Motor neuron (in vitro differentiated cells): ENCODE results near the gene DCLK1. TPM values are rescaled to one million over a fixed set of nuclear protein-coding genes. Genes with fewer than 3 reads are reported as not detected.

Experiments used
- ATAC-seq, 8 experiments: fragments of 200-7000 bp; cut with Tn5 transposase; replicated peaks in 6 of 8; 2 replicates each; pipeline ENCODE4 v1.8.0; 2021; ENCODE audit warnings: mild to moderate bottlenecking in 8 of 8, moderate library complexity in 8 of 8
- H3K27ac ChIP-seq, 2 donors: fragments of 250-450 bp; sonication (Bioruptor Pico); 2 replicates each; pipeline ENCODE4 v1.9.0; 2021; ENCODE audit warnings: antibody characterized with exemption in 2 of 2, mild to moderate bottlenecking in 2 of 2, moderate library complexity in 1 of 2
- H3K4me1 ChIP-seq, 2 donors: fragments of 250-450 bp; sonication (Bioruptor Pico); replicated peaks in 1 of 2; 2 replicates each; pipeline ENCODE4 v1.6.1; 2021; ENCODE audit warnings: antibody characterized with exemption in 2 of 2, mild to moderate bottlenecking in 2 of 2, moderate library complexity in 1 of 2
- H3K4me3 ChIP-seq, 5 donors: fragments of 250-450 bp; sonication (Bioruptor Pico); 2 replicates each; pipeline ENCODE4 v1.9.0; 2021; ENCODE audit warnings: antibody characterized with exemption in 5 of 5, mild to moderate bottlenecking in 5 of 5, moderate library complexity in 4 of 5
- WGBS, 10 experiments: fragments of 450-650 bp; shearing (Covaris generic); methylation state at CpG; one replicate each; pipeline ENCODE4 v1.0.0; 2022; 5-methylcytosine and 5-hydroxymethylcytosine counted together
- in situ Hi-C, 9 experiments: fragments of 400-800 bp; cut with MboI; loops; one replicate each; pipeline ENCODE4 v1.15.0; 2021; ENCODE audit warnings: low sequenced_read_pairs in 9 of 9, low pct_unique_long_range_greater_than_20kb in 2 of 9; ENCODE audit not compliant: unreplicated experiment in 9 of 9
- total RNA-seq, 8 experiments: library from RNA; unstranded; fragments of 300-600 nt; gene quantifications; 2 replicates each; pipeline versions ENCODE4 v1.2.3 to v1.2.4, GENCODE V29; 2022

The DCLK1 gene
- total RNA-seq, 8 experiments from 2014 or later, result 25.3 to 117 (median 58.2) TPM

DNA sequence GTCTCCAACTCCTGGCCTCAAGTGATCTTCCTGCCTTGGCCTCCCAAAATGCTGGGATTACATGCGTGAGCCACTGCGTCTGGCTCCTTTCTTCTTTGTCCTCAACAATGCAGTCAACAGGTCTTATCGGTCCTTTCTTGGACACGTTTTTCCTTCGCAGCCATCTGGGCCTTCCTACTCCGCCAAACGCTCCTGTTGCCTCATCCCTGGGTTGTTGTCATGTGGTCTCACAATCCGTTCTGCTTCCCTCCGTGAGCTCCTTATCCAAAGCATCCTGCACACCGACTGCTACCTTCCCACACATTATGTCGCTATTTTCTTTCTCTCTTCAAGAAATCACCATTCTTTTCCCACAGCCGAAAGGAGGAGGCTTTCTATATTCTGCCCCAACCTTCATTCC is 306.8 kb downstream of the DCLK1 start:
- no peak for ATAC-seq
- in situ Hi-C loops, result no loop called here

DNA sequence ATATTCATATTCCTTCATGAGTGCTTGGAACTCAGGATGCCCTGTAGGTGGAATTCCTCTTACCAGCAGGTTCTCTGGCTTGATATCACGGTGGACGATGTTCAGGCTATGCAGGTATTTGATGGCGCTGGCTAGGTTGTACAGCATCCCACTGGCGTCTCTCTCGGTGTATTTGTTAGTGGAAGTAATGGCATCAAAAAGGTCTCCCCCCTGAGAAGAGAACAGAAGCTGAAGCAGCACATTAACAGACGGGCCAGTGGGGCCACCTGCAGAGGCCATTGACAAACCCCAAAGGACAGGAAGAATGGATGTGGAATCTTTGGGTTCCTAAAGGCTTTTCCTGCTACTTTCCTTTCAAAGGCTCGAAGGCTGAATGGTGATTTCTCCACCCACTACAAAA is 308.5 kb downstream of the DCLK1 start:
- Histone ChIP-seq H3K4me1 (no peaks in the 10 kb centered on the region), H3K27ac (no peak overlapping the region), H3K4me3 (no peak overlapping the region)
- 33 to 100% (median 63%) methylated on average over 1 to 5 of the region's 7 CpGs; no CpG with 5 or more reads in 4 of the 10 experiments for WGBS, 10 experiments
- ATAC-seq, result no peak
- in situ Hi-C loops, result no loop called here

More for the DNA sequence above, 306.8 kb downstream of the DCLK1 start:
- no peak overlapping the region for H3K27ac ChIP-seq
- WGBS, 10 experiments, result 84 to 100% (median 92%) methylated on average over 1 to 10 of the region's 12 CpGs
- no peaks in the 10 kb centered on the region for H3K4me1 ChIP-seq
- no peak overlapping the region for H3K4me3 ChIP-seq

DNA sequence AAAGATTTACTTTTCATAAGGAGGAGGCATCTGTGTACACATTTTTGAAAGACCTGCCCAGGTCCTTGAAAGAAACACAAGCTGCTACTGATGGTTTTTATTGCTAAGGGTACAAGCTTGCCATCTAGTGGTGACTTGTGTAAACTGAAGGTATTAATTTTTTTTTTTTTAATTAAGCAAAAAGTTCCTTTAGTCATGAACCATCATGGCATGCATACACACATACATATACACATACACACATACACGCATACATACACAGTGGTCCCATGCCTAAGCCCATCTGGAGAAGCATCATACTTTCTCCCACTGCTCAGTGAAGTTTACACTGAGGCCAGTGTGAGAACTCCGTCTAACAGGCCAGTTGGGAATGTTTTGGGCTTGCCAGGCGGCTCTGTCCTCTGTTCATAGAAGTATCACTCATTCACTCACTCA is 312.5 kb downstream of the DCLK1 start:
- WGBS, 10 experiments, result 100% methylated on average over 1 to 2 of the region's 3 CpGs; no CpG with 5 or more reads in 7 of the 10 experiments
- no peaks in the 10 kb centered on the region for H3K4me1 ChIP-seq
- no peak overlapping the region for H3K4me3 ChIP-seq
- in situ Hi-C loops, result no loop called here
- no peak overlapping the region for H3K27ac ChIP-seq
- ATAC-seq, result peak in 4 of 8 experiments; percentile 35 to 80 (median 40)

DNA sequence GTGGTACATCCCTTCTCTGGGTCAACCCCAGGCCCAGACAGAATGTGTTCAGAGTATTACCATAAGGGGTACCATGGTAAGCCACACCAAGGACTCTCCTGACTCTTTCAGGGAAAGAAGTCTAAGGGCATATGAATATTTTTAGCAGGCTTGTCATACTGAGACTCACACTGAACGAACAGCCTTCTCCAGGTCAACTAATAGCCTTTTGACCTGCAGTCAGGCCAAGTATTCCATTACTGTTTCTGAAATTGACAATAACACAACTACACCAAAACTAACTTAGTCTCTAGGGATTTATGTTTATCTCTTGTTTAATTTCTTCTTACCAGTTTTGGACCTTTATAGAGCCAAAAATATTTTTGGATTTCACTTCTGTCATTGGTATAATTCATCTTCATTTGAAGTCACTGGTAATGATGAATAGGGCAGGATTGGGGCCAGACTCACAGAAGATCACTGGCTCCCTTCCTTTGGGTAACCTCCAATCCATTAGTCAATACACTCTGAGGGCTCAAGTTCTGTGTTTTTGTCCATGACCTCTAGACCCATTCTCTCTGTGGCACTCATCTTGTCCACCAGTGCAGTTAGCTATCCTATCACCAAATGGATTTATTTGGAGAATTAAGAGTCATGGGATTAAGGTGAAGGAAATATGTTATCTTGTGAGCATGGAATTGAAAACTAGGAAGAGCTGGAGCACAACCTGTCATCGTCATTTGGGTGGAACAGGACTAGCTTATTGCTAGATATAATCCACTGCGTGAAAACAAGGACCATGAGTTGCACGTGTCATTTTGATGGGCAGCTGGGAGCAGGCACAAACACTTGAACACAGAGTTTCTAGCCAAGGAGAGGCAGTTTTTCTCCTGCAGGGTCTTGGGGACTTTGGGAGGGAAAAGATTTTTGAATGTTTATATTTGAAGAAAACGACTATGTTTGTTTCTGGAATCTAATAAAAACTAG is 313.3 kb downstream of the DCLK1 start:
- H3K4me1 ChIP-seq, result no peaks in the 10 kb centered on the region
- H3K27ac ChIP-seq, result no peak overlapping the region
- no peak for ATAC-seq
- in situ Hi-C loops, result no loop called here
- WGBS, 10 experiments, result 20 to 93% (median 64%) methylated on average over 1 to 5 of the region's 5 CpGs; no CpG with 5 or more reads in 2 of the 10 experiments
- no peak overlapping the region for H3K4me3 ChIP-seq

DNA sequence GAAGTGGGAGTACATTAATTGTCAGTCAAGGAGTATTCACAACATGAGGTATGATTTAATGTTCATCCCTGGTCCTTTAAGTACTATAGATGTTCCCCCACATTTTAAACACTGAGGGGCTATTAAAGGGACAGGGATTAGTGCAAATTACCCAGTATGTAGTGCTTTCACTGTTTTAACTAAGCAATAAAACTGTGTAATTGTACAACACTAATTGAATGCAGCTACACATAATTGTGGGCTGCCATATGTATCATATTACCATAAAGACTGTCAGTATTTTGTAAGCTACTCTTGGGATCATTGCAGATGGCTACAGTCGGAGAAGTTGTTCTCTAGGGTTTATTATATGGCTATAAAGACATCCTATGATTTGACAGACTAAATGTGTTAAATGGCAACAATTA is 316.6 kb downstream of the DCLK1 start:
- Histone ChIP-seq H3K27ac (no peak overlapping the region), H3K4me3 (no peak overlapping the region), H3K4me1 (no peaks in the 10 kb centered on the region)
- in situ Hi-C loops, result no loop called here
- ATAC-seq, result no peak
- 29 to 100% (median 92%) methylated on average over 1 of the region's 1 CpG; no CpG with 5 or more reads in 3 of the 10 experiments for WGBS, 10 experiments

DNA sequence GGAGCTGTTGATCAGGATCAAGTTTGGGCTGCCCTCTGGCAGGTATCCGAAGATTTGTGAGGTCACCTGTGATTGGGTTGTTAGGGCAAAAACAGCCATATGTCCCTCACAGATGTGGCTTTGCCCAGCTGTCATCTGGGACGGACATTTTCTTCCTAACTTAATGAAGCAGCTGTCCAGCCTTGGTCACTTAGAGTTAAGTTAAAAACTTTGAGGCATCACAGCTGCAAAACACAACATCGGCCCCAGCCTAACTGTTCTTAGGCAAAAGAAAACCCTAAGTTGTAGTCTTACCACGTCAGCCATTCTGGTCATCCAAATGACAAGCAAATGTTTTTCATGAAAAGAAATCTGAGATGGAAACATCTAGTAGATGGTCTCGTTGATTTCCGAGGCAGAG is 318.4 kb downstream of the DCLK1 start:
- in situ Hi-C loops, result no loop called here
- Histone ChIP-seq H3K4me1 (no peaks in the 10 kb centered on the region), H3K4me3 (no peak overlapping the region), H3K27ac (no peak overlapping the region)
- no peak for ATAC-seq
- 47 to 86% (median 72%) methylated on average over 2 to 6 of the region's 6 CpGs; no CpG with 5 or more reads in 2 of the 10 experiments for WGBS, 10 experiments

DNA sequence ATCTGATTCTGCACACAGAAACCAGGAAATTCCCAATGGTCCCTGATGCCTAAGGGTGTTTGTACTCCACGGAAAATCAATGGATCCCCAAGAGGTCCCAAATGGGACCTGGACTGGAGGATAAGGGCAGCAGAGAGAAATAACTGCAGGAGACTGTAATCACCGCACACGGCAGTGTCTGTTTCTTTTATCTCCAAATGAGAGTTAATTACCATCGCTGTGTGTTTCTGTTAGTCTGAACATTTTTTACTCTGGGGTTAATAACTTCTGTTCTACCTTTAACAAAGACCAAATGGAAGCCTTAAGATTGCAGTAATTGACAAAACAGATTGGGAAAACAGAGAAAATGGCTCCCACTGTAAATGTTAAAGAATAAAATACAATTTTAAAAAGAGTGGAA is 320.9 kb downstream of the DCLK1 start:
- 81 to 100% (median 93%) methylated on average over 1 to 4 of the region's 4 CpGs; no CpG with 5 or more reads in 1 of the 10 experiments for WGBS, 10 experiments

DNA sequence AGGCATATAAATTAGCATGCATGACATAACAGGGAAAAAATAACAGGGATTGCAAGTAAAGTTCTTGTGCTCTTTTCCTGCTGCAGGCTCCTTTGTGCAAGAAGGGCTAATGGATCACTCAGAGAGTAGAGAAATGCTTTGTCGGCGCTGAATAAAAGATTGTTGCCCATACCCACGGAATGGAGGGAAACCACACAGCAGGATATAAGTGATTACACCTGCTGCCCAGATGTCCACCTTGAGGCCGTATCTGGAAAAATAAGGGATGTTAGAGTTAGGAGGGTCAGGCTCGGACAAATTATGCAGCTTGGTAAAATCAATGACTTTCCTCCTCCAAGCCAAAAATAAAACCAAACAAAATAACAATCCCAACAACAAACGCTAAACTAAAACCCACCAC is 322.3 kb downstream of the DCLK1 start:
- in situ Hi-C loops, result no loop called here
- 32 to 100% (median 69%) methylated on average over 1 to 6 of the region's 6 CpGs; no CpG with 5 or more reads in 1 of the 10 experiments for WGBS, 10 experiments
- Histone ChIP-seq H3K27ac (no peak overlapping the region), H3K4me3 (no peak overlapping the region), H3K4me1 (no peaks in the 10 kb centered on the region)
- no peak for ATAC-seq

More for the DNA sequence above, 320.9 kb downstream of the DCLK1 start:
- Histone ChIP-seq H3K4me1 (no peaks in the 10 kb centered on the region), H3K27ac (no peak overlapping the region), H3K4me3 (no peak overlapping the region)
- no peak for ATAC-seq
- in situ Hi-C loops, result no loop called here

DNA sequence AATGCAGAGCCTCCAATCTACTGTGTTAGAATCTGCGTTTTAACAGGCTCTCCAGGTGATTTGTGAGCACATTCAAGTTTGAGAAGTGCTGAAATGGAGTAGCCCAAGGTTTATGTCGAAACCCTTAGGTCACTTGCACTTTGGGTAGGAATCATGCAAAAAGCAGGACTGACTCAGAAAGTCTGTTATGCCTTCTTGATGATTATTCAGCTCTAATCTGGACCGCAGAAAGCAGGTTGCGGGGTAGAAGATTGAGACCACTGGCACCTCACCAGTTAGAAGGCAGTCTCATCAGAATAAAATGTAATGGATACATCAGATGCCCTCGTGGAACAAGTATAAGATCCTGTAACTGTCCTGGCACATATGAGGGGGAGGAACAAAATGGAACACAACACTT is 326.3 kb downstream of the DCLK1 start:
- H3K27ac ChIP-seq, result no peak overlapping the region
- no peak for ATAC-seq
- no peak overlapping the region for H3K4me3 ChIP-seq
- WGBS, 10 experiments, result 20 to 100% (median 93%) methylated on average over 1 to 5 of the region's 5 CpGs; no CpG with 5 or more reads in 3 of the 10 experiments
- H3K4me1 ChIP-seq, result no peaks in the 10 kb centered on the region
- in situ Hi-C loops, result no loop called here

DNA sequence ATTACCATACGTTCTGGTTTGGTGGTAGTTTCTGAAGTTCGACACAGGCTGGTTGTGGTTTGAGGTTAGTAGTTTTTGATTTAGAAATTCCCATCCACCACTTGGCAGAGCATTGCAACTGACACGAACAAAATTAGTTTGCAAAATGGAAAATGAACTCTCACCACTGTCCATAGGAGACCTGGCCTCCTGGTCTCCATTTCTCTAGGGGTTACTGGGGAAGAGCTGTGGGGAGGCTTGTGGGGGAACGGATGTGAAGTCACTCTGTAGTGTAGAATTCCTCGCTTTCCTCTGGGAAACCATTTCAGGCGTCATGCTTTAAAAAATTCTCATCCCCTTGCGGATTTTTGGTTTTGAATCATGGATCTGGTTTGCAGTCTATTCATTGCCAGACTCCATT is 333.2 kb downstream of the DCLK1 start:
- ATAC-seq, result no peak
- no peak overlapping the region for H3K4me3 ChIP-seq
- in situ Hi-C loops, result no loop called here
- 0 to 88% (median 75%) methylated on average over 1 to 7 of the region's 7 CpGs; no CpG with 5 or more reads in 1 of the 10 experiments for WGBS, 10 experiments
- peaks cover 0 to 4% of the 10 kb centered on the region in 2 donors for H3K4me1 ChIP-seq
- no peak overlapping the region for H3K27ac ChIP-seq

DNA sequence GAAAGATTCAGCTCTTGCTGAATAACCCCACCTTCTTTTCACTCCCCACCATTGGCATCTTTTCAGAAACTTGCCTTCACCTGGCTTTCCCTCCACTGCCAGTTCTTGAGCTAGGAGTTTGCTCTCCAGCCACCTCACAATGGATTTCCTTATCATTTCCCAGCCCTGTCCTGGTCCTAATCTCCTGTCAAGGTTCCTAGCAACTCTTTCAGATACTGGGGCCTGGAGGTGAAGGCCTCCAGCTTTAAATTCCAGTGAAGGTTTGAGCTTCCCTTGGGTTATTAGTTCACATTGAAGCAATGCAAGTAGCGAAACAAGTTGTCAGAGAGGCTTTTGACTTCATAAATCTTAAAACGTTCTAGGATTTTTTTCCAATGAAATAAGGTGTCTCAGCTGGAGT is 333.9 kb downstream of the DCLK1 start:
- H3K4me3 ChIP-seq, result no peak overlapping the region
- no peak overlapping the region for H3K27ac ChIP-seq
- in situ Hi-C loops, result no loop called here
- peaks cover 0 to 4% of the 10 kb centered on the region in 2 donors for H3K4me1 ChIP-seq
- 42 to 100% (median 92%) methylated on average over 1 to 2 of the region's 2 CpGs; no CpG with 5 or more reads in 5 of the 10 experiments for WGBS, 10 experiments
- no peak for ATAC-seq

DNA sequence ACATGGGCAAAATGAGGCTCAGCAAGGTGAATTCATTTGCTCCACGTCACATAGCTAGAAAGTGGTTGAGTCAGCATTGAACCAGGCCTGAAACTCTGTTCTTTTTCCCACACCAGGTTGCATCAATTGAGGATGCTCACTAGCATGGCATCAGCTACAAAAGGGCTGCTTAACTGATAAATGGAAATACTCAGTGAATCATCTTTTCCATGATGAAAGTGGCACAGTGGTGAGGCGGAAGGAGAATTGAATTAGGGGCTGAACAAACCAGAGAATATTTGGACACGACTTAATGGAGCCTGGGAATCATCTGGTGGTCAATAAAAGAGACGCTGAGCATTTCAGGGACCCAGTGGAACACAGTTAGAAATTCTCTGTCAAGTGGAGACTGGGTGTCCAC is 334.6 kb downstream of the DCLK1 start:
- H3K4me3 ChIP-seq, result no peak overlapping the region
- H3K27ac ChIP-seq, result no peak overlapping the region
- peak in 1 of 8 experiments; percentile 68 for ATAC-seq
- H3K4me1 ChIP-seq, result peaks cover 0 to 9% of the 10 kb centered on the region in 2 donors
- WGBS, 10 experiments, result 77 to 100% (median 86%) methylated on average over 1 to 4 of the region's 4 CpGs; no CpG with 5 or more reads in 1 of the 10 experiments
- in situ Hi-C loops, result no loop called here

DNA sequence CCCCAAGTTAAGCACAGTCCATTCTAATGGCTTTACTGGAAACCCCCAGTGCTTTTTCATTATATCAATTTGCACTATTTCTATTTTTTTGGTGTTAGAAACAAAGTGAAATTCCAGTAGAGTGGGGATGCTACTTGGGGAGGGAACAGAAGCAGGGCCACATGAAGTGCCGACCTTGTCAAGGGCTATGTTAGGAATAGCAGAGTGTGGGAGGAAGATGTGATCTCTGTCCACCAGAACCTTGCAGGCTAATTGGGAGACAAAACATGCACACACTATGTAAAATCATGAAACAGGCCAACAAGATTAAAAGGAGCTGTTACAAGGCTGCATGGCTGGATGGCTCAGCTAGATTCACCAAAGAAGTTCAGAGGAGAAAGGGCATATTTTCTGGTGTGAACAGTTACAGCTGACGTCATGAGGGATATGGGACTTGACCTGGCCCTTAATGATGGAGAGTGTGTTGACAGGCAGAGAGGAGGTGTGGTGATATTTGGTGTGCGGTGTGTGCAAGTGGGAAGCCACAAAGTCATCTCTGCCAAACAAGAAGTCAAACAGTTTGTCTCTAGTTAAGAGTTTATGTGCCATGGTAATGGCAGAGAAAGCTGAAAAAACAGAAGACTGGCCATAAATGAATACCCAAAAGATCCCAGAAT is 336.3 kb downstream of the DCLK1 start:
- peaks cover 14 to 17% of the 10 kb centered on the region in 2 donors for H3K4me1 ChIP-seq

More for the DNA sequence above, 336.3 kb downstream of the DCLK1 start:
- in situ Hi-C loops, result no loop called here
- ATAC-seq, result no peak
- 0 to 100% (median 81%) methylated on average over 1 to 3 of the region's 3 CpGs; no CpG with 5 or more reads in 1 of the 10 experiments for WGBS, 10 experiments
- Histone ChIP-seq H3K27ac (no peak overlapping the region), H3K4me3 (no peak overlapping the region)
